ENCODE results near the gene BTN2A1. TPM values are rescaled to one million over a fixed set of nuclear protein-coding genes. Genes with fewer than 3 reads are reported as not detected.
"Not testable (repeated sequence)": the region's sequence is repeated elsewhere in the genome, so short reads cannot be mapped to it uniquely, and the experiment has no call there.

The BTN2A1 gene
- total RNA-seq, 2 donors from 2014 or later, result 6.2 to 16.5 TPM

DNA sequence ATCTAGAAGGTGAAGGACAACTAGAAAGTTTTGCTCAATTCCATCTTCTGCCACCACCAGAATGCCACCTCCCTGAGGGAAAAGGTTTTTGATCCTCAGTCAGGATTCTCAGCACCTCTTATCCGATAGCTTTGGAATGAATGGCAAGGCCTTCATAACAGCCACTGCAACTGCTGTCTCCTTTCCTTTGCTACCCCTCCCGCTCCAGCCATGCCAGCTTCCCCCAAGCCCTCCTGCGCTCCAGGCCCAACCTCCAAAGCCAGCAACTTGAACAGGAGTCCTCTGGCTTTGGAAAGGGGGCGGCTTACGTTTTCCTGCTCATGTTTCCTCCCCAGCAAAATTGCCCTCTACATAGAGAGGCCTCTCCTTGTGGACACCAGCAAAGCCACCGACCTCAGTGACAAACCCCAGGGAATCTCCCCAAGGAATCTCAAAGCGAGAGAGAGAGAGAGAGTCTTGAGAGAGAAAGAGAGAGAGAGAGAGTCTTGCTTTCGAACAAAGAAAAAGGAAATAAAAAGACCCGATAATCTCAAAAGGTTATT lies 420 bp upstream of the BTN2A1 start:
- peak overlapping the region; percentile 7 to 89 (median 82) for H3K27ac ChIP-seq
- no peaks in the 10 kb centered on the region for H3K27me3 ChIP-seq
- TF ChIP-seq, protein P1, sequence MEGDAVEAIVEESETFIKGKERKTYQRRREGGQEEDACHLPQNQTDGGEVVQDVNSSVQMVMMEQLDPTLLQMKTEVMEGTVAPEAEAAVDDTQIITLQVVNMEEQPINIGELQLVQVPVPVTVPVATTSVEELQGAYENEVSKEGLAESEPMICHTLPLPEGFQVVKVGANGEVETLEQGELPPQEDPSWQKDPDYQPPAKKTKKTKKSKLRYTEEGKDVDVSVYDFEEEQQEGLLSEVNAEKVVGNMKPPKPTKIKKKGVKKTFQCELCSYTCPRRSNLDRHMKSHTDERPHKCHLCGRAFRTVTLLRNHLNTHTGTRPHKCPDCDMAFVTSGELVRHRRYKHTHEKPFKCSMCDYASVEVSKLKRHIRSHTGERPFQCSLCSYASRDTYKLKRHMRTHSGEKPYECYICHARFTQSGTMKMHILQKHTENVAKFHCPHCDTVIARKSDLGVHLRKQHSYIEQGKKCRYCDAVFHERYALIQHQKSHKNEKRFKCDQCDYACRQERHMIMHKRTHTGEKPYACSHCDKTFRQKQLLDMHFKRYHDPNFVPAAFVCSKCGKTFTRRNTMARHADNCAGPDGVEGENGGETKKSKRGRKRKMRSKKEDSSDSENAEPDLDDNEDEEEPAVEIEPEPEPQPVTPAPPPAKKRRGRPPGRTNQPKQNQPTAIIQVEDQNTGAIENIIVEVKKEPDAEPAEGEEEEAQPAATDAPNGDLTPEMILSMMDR (IDR thresholded peaks at IDR 0.05), result no peak
- no peak for TF ChIP-seq POLR2A (IDR thresholded peaks at IDR 0.05)
- peaks cover 31% of the 10 kb centered on the region for H3K4me1 ChIP-seq
- intact Hi-C loops (cut with DNase I), result no loop called here
- peak in 3 of 4 donors; percentile 17 to 32 (median 24) for DNase-seq
- no peak overlapping the region for H3K4me3 ChIP-seq
- H3K9me3 ChIP-seq, result no peaks in the 10 kb centered on the region
- 16 to 17% methylated on average over 9 of the region's 9 CpGs for WGBS, 2 donors
- peak; percentile 63 for ATAC-seq
- H3K36me3 ChIP-seq (replicated peaks in 1 of 2; ENCODE audit: insufficient read depth in 1 of 2, low read depth in 2 of 2), result peaks cover 0 to 2% of the 10 kb centered on the region in 2 donors

DNA sequence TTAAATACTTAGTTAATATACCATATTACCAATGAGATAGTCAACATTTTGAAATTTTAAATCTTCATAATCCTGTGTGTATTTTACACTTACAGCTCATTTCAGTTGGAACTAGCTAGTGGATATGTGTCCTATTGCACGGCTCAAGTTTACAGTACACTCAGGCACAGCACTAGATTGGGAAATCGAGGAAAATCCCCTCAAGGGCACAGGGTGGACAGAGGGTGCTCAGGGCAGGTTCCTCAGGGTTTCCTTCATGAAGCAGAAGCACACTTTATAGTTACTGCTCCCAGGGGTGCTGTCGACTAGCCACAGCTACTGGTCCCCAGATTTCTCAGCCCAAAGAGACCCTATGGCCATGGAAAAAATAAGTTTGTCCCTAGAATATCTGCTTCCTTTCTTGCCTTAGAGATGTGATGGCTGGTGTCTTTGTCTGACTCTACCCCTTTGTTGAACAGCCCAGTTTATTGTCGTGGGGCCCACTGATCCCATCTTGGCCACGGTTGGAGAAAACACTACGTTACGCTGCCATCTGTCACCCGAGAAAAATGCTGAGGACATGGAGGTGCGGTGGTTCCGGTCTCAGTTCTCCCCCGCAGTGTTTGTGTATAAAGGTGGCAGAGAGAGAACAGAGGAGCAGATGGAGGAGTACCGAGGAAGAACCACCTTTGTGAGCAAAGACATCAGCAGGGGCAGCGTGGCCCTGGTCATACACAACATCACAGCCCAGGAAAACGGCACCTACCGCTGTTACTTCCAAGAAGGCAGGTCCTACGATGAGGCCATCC lies 1.5 kb downstream of the BTN2A1 start:
- peaks cover 9% of the 10 kb centered on the region in 2 donors for H3K36me3 ChIP-seq (replicated peaks in 1 of 2; ENCODE audit: insufficient read depth in 1 of 2, low read depth in 2 of 2)
- H3K27me3 ChIP-seq, result no peaks in the 10 kb centered on the region
- intact Hi-C loops (cut with DNase I), result no loop called here
- ATAC-seq (no peak), DNase-seq (no peak)
- peaks cover 31% of the 10 kb centered on the region for H3K4me1 ChIP-seq
- H3K9me3 ChIP-seq, result no peaks in the 10 kb centered on the region
- H3K4me3 ChIP-seq, result no peak overlapping the region
- 86 to 89% methylated on average over 16 of the region's 16 CpGs for WGBS, 2 donors
- H3K27ac ChIP-seq, result no peak overlapping the region
- TF ChIP-seq POLR2A (IDR thresholded peaks at IDR 0.05), result no peak
- TF ChIP-seq, protein P1 (IDR thresholded peaks at IDR 0.05), result no peak

DNA sequence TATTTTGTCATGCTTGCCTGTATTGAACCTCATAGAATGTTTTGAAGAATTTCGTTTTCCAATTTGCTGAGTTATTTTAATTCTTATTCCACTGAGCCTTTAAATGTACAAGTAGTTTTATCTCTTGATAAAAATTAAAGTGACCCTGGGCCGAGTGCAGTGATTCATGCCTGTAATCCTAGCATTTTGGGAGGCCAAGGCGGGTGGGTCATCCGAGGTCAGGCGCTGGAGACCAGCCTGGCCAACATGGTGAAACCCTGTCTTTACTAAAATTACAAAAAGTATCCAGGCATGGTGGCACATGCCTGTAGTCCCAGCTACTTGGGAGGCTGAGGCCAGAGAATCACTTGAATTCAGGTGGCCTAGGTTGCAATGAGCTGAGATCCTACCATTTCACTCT lies 3.6 kb downstream of the BTN2A1 start:
- intact Hi-C loops (cut with DNase I); H3K27me3 ChIP-seq; H3K4me3 ChIP-seq; H3K9me3 ChIP-seq; ATAC-seq; H3K27ac ChIP-seq; DNase-seq: not testable (repeated sequence)
- H3K36me3 ChIP-seq (replicated peaks in 1 of 2; ENCODE audit: insufficient read depth in 1 of 2, low read depth in 2 of 2), result peaks cover 9 to 17% of the 10 kb centered on the region in 2 donors
- 72 to 82% methylated on average over 5 of the region's 5 CpGs for WGBS, 2 donors
- H3K4me1 ChIP-seq, result peaks cover 31% of the 10 kb centered on the region

DNA sequence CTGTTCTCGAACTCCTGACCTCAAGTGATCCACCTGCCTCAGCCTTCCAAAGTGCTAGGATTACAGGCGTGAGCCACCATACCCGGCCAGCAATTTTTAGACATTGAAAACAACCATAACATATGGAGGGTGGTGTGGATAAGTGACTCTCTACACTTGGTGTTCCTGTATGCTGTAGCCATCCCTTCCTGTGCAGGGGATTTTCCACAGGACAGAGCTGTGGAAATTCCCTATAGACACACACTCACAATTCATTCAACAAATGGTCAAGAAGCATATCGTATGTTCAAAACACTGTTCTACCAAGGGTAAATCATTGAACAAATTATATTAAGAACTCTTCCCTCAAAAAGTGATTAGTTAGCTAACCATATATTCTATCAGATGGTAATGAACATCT lies 6.3 kb downstream of the BTN2A1 start:
- H3K36me3 ChIP-seq (replicated peaks in 1 of 2; ENCODE audit: insufficient read depth in 1 of 2, low read depth in 2 of 2), result peaks cover 9 to 27% of the 10 kb centered on the region in 2 donors
- no peaks in the 10 kb centered on the region for H3K9me3 ChIP-seq
- peaks cover 25% of the 10 kb centered on the region for H3K4me1 ChIP-seq
- H3K27ac ChIP-seq, result no peak overlapping the region
- 93 to 94% methylated on average over 4 of the region's 4 CpGs for WGBS, 2 donors
- TF ChIP-seq POLR2A (IDR thresholded peaks at IDR 0.05), result no peak
- TF ChIP-seq, protein P1 (IDR thresholded peaks at IDR 0.05), result no peak
- DNase-seq (no peak), ATAC-seq (no peak)
- intact Hi-C loops (cut with DNase I), result no loop called here
- no peak overlapping the region for H3K4me3 ChIP-seq
- no peaks in the 10 kb centered on the region for H3K27me3 ChIP-seq

DNA sequence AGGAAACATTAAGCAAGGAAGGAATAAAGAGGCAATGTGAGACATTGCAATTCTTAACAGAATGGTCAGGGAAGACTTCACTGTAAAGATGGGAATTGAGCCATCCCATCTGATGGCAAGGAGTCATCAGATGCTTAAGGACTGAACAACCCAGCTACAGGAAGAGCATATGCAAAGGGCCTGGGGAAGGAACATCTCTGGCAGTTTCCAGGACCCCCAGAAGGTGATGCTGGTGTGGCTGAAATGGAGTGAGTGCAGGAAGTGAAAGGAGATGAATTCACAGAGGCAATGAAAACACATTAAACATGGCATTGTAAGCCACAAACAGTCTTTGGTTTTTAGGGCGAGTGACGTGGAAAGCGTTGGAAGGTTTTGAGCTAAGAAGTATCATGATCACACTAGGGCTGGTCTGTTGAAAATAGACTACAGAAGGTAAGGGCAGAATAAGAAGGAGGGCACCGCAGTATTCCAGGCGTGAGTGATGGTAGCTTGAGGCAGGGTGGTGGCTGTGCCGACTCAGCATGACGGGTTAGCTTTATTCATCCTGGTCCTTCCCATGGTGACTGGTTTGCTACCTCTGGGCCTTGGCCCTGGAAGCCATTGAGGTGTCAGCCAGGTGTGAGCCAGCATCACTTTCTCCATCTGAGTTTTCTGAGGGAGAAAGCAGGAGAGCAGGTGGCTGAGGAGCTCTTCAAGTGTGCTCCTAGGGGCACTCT lies 6.8 kb downstream of the BTN2A1 start:
- H3K27me3 ChIP-seq, result no peaks in the 10 kb centered on the region
- no peaks in the 10 kb centered on the region for H3K9me3 ChIP-seq
- peaks cover 9 to 27% of the 10 kb centered on the region in 2 donors for H3K36me3 ChIP-seq (replicated peaks in 1 of 2; ENCODE audit: insufficient read depth in 1 of 2, low read depth in 2 of 2)
- WGBS, 2 donors, result 91 to 97% methylated on average over 7 of the region's 7 CpGs
- no peak overlapping the region for H3K27ac ChIP-seq
- TF ChIP-seq, protein P1 (IDR thresholded peaks at IDR 0.05), result no peak
- TF ChIP-seq POLR2A (IDR thresholded peaks at IDR 0.05), result no peak
- DNase-seq (no peak), ATAC-seq (no peak)
- peaks cover 19% of the 10 kb centered on the region for H3K4me1 ChIP-seq
- H3K4me3 ChIP-seq, result no peak overlapping the region
- intact Hi-C loops (cut with DNase I), result no loop called here

Measured in body of pancreas (tissue), 4 donors.